Measurements from ENCODE around the gene APOBR.
"Not testable (repeated sequence)": the region's sequence is repeated elsewhere in the genome, so short reads cannot be mapped to it uniquely, and the experiment has no call there.

The APOBR gene

DNA sequence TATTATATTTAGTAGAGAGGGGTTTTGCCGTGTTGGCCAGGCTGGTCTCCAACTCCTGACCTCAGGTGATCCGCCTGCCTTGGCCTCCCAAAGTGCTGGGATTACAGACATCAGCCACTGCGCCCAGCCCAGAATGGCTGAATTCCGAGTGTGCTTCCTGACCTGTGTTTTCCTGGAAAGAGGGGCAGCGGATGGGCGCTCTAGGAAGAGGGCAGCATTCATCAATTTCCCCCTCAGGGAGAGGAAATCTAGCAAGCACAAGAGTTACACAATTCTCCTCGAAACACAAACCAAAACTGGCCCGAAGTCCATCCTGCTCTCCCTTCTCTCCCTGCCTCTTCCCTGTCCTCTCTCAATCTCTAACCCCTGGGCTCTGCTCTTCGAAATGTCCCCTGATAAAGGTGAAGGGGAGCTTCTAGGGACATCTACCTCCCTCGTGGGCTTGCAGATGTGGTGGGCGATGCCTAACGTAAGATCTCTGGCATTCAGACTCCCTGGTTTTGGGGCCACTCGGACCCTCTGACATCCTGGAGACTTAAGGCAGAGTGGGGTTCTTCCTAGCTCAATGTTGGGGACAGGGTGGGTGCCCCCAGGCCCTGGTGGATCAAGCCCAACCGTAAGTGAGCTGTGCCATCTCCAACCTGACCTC, 11.2 kb downstream of the APOBR start:
- no peaks in the 10 kb centered on the region for H3K27me3 Mint-ChIP-seq
- no peak overlapping the region for H3K4me3 Mint-ChIP-seq
- no peaks in the 10 kb centered on the region for H3K36me3 Mint-ChIP-seq
- no peaks in the 10 kb centered on the region for H3K9me3 Mint-ChIP-seq
- H3K4me1 Mint-ChIP-seq = peaks cover 7% of the 10 kb centered on the region
- H3K27ac Mint-ChIP-seq = no peak overlapping the region

GRCh38 chr16:28511031-28511430, 16.6 kb downstream of the APOBR start:
- Mint-ChIP-seq H3K4me3 (no peak overlapping the region), H3K9me3 (no peaks in the 10 kb centered on the region), H3K4me1 (peaks cover 9% of the 10 kb centered on the region), H3K27me3 (no peaks in the 10 kb centered on the region), H3K36me3 (no peaks in the 10 kb centered on the region), H3K27ac (no peak overlapping the region)

DNA sequence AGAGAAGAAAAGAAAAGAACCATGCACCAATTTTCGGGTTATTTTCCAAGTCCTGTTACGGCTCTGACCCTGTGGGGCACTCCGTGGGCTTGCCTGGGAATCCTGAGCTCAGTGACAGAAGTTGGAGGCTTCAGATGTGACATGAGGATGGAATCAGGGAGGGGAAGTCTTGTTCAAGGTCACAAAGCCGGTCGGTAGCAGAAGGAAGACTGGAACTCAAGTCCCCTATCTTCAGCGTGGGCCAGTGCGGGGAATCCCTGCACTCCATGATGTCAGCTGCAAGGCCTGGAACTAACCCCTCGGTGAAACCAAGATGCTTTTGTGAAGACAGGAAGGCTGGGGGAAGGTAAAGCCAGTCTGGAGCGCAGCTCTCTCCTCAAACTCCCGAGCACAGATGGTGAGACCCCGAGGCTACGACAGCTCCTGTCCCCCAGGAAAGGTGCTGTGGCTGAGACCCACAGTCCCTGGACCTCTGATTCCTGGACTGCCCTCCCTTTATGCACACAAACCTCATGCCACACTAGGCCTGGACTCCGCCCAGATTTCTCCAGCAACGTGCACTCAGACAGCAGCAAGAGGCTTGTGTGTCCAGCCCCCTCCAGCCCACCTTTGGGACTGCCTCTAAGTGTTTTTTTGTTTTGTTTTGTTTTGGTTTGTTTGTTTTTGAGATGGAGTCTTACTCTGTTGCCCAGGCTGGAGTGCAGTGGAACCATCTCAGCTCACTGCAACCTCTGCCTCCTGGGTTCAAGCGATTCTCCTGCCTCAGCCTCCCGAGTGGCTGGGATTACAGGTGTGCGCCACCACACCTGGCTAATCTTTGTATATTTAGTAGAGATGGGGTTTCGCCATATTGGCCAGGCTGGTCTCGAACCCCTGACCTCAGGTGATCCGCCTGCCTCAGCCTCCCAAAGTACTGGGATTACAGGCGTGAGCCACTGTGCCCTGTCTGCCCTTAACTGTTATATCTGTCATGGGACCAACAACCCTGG, 17.7 kb downstream of the APOBR start:
- no peaks in the 10 kb centered on the region for H3K36me3 Mint-ChIP-seq
- H3K4me1 Mint-ChIP-seq = peaks cover 9% of the 10 kb centered on the region
- H3K9me3 Mint-ChIP-seq = no peaks in the 10 kb centered on the region
- no peak overlapping the region for H3K4me3 Mint-ChIP-seq
- H3K27ac Mint-ChIP-seq = no peak overlapping the region
- H3K27me3 Mint-ChIP-seq = no peaks in the 10 kb centered on the region

- H3K36me3 Mint-ChIP-seq = no peaks in the 10 kb centered on the region
- no peaks in the 10 kb centered on the region for H3K27me3 Mint-ChIP-seq
- no peak overlapping the region for H3K4me3 Mint-ChIP-seq
Observed at GRCh38 chr16:28513484-28514181, 19.2 kb downstream of the APOBR start.

DNA sequence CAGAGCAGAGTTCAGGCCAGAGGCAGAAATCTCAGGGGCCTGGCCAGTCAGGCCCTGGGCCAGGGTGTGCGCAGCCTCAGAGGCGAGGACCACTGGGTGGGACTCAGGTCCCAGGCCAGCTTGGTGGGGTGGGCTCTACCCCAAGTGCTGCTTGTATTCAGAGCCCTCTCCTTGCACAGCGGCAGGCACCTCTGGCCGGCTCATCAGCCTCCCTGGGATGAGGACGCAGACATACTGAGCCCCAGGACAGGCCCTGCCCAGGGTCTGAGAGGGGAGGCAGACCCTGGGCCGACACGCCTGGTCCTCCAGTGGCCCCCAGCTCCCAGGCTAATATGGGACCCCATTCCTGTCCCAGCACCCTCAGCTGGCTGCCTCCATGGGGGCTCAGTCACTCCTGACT, 19.8 kb downstream of the APOBR start:
- Mint-ChIP-seq H3K27me3 (no peaks in the 10 kb centered on the region), H3K9me3 (no peaks in the 10 kb centered on the region), H3K27ac (no peak overlapping the region), H3K36me3 (no peaks in the 10 kb centered on the region), H3K4me1 (peaks cover 3% of the 10 kb centered on the region), H3K4me3 (no peak overlapping the region)

More at GRCh38 chr16:28513484-28514181, 19.2 kb downstream of the APOBR start:
- H3K4me1 Mint-ChIP-seq = peaks cover 3% of the 10 kb centered on the region
- H3K27ac Mint-ChIP-seq = no peak overlapping the region
- H3K9me3 Mint-ChIP-seq = no peaks in the 10 kb centered on the region

GRCh38 chr16:28520672-28521071, 26.2 kb downstream of the APOBR start:
- peaks cover 7% of the 10 kb centered on the region for H3K4me1 Mint-ChIP-seq
- H3K27ac Mint-ChIP-seq = no peak overlapping the region
- no peaks in the 10 kb centered on the region for H3K9me3 Mint-ChIP-seq
- H3K27me3 Mint-ChIP-seq = no peaks in the 10 kb centered on the region
- H3K4me3 Mint-ChIP-seq = no peak overlapping the region
- no peaks in the 10 kb centered on the region for H3K36me3 Mint-ChIP-seq

GRCh38 chr16:28521436-28521835, 27.0 kb downstream of the APOBR start:
- peaks cover 7% of the 10 kb centered on the region for H3K4me1 Mint-ChIP-seq

DNA sequence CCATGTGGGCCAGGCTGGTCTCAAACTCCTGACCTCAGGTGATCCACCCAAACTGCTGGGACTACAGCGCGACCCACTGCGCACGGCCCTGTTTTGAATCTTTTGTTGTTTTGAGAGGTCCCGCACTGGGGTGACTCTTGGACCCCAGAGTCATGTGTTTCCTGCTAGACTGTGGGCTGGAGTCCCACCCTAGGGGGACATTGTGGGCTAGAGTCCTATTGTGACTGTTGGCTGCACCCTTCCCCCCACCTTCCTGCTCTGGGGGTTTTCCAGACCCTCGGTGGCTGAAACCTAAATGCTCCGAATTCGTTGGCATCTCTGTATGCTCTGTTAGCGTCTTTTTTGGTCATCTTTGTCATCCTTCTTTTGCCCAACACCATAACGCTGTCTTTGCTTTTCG, 28.3 kb downstream of the APOBR start:
- Mint-ChIP-seq H3K4me1 (peaks cover 7% of the 10 kb centered on the region), H3K36me3 (no peaks in the 10 kb centered on the region), H3K9me3 (no peaks in the 10 kb centered on the region), H3K27me3 (no peaks in the 10 kb centered on the region), H3K27ac (no peak overlapping the region), H3K4me3 (no peak overlapping the region)

More at GRCh38 chr16:28521436-28521835, 27.0 kb downstream of the APOBR start:
- no peak overlapping the region for H3K27ac Mint-ChIP-seq
- H3K36me3 Mint-ChIP-seq = no peaks in the 10 kb centered on the region
- H3K9me3 Mint-ChIP-seq = no peaks in the 10 kb centered on the region
- H3K4me3 Mint-ChIP-seq = no peak overlapping the region
- no peaks in the 10 kb centered on the region for H3K27me3 Mint-ChIP-seq

DNA sequence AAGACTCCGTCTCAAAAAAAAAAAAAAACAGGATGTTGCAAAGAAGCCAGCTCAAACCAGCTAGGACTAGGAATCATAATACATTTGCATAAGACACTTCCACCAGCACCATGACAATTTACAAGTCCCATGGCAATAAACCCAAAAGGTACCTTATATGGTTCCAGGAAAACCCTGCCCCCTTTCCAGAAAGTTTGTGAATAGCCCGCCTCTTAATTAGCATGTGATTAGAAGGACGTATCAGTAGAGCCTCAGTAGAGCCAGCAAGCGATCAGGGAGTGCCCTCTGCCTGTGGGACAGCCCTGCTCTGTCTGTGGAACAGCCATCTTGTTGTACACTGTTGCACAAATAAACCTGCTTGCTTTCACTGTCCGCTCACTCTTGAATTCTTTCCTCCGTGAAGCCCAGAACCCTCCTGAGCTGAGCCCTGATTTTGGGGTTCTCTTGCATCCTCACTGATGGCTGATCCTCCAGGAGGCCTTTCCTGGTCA, 30.3 kb downstream of the APOBR start:
- H3K4me1 Mint-ChIP-seq = peaks cover 7% of the 10 kb centered on the region
- H3K27me3 Mint-ChIP-seq = no peaks in the 10 kb centered on the region
- no peaks in the 10 kb centered on the region for H3K36me3 Mint-ChIP-seq
- H3K9me3 Mint-ChIP-seq = no peaks in the 10 kb centered on the region
- H3K27ac Mint-ChIP-seq = no peak overlapping the region
- no peak overlapping the region for H3K4me3 Mint-ChIP-seq

DNA sequence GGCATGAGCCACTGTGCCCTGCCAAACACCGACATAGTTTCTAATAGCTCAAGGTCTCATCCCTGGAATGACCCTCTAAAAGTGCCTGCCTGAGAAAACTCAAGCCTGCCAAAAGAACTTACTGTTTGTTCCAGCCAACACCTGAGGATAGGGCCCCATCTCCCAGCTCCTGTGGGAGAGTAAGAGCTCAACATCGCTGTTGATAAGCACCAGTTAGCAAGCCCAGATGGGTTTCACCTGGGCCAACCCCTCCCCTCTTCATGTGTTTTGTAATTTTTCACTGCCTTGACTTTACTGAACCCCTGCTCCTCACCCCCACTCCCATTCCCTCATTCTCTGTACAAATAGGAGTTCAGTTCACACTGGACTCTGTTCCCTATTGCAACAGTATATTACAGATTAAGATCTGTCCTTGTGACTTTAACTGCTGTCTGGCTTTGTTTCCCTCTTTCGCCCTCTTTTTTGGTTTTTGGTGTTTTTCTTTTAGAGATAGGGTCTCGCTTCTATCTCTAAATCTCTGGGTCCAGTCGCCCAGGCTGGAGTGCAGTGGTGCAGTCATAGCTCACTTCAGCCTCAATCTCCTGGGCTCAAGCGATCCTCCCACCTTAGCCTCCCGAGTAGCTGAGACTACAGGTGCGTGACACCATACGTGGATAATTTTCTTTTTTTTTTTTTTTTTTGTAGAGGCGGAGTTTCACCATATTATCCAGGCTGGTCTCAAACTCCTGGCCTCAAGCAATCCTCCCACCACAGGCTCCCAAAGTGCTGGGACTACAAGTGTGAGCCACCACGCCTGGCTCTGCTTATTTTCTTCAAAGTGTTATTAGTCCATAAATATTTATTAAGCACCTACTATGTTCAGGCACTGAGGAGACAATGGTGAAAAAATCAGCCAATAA, 32.0 kb downstream of the APOBR start:
- no peaks in the 10 kb centered on the region for H3K9me3 Mint-ChIP-seq
- no peak overlapping the region for H3K27ac Mint-ChIP-seq
- peaks cover 7% of the 10 kb centered on the region for H3K4me1 Mint-ChIP-seq

GRCh38 chr16:28527100-28527785, 32.8 kb downstream of the APOBR start:
- H3K9me3 Mint-ChIP-seq, H3K36me3 Mint-ChIP-seq, H3K27me3 Mint-ChIP-seq, H3K27ac Mint-ChIP-seq, H3K4me3 Mint-ChIP-seq: not testable (repeated sequence)
- peaks cover 12% of the 10 kb centered on the region for H3K4me1 Mint-ChIP-seq

More for the DNA sequence above, 32.0 kb downstream of the APOBR start:
- no peak overlapping the region for H3K4me3 Mint-ChIP-seq
- no peaks in the 10 kb centered on the region for H3K36me3 Mint-ChIP-seq
- H3K27me3 Mint-ChIP-seq = no peaks in the 10 kb centered on the region

DNA sequence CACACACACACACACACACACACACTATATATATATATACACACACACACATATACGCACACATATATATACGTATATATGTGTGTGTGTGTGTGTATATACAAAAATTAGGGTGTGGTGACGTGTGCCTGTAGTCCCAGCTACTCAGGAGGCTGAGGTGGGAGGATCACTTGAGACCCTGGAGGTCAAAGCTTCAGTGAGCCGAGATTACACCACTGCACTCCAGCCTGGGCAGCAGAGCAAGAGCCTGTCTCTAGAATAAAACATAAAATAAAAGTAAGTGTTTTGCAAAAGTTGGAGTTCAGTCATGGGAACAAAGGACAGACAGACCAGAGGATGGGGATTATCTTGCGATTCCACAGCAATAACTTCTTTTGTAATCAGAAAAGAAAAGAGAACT, 33.5 kb downstream of the APOBR start:
- no peak overlapping the region for H3K27ac Mint-ChIP-seq
- H3K9me3 Mint-ChIP-seq = no peaks in the 10 kb centered on the region
- H3K36me3 Mint-ChIP-seq = no peaks in the 10 kb centered on the region
- H3K4me1 Mint-ChIP-seq = peaks cover 14% of the 10 kb centered on the region
- H3K4me3 Mint-ChIP-seq = no peak overlapping the region
- no peaks in the 10 kb centered on the region for H3K27me3 Mint-ChIP-seq

DNA sequence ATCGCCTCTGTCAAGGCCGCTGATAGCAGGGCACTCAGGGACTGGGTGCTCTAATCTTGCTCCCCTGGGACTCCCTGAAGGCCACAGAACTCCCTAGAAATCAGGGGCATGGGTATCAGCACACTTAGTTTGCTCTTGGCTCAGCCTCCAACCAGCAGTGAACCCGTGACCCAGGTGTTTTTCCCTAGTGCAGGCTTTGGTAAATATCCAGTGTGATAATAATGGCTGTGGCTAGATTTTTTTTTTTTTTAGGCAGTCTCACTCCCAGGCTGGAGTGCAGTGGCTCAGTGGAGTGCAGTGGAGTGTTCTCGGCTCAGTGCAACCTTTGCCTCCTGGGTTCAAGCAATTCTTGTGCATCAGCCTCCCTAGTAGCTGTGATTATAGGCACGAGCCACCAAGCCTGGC, 34.0 kb downstream of the APOBR start:
- peaks cover 19% of the 10 kb centered on the region for H3K4me1 Mint-ChIP-seq
- H3K36me3 Mint-ChIP-seq = no peaks in the 10 kb centered on the region
- no peak overlapping the region for H3K4me3 Mint-ChIP-seq
- no peaks in the 10 kb centered on the region for H3K27me3 Mint-ChIP-seq
- no peaks in the 10 kb centered on the region for H3K9me3 Mint-ChIP-seq
- H3K27ac Mint-ChIP-seq = no peak overlapping the region

GRCh38 chr16:28529124-28529523, 34.7 kb downstream of the APOBR start:
- Mint-ChIP-seq H3K9me3 (no peaks in the 10 kb centered on the region), H3K4me3 (no peak overlapping the region), H3K4me1 (peaks cover 24% of the 10 kb centered on the region), H3K27me3 (no peaks in the 10 kb centered on the region), H3K27ac (no peak overlapping the region), H3K36me3 (no peaks in the 10 kb centered on the region)
